H1 (cell line): ENCODE results near the gene AKIRIN2. TPM values are rescaled to one million over a fixed set of nuclear protein-coding genes. Genes with fewer than 3 reads are reported as not detected.

Experiments
- CTCF ChIA-PET: fragments of 300-600 bp; sonication (Branson Sonifier 250); formaldehyde crosslinking; loops from one replicate; lab custom pipeline; 2021; ENCODE audit not compliant: partially characterized antibody; lab: Charles Lee
- POLR2A ChIA-PET: fragments of 300-600 bp; sonication (Branson Sonifier 250); formaldehyde crosslinking; loops from one replicate; lab custom pipeline; 2021; ENCODE audit warnings: inconsistent platforms; ENCODE audit not compliant: partially characterized antibody; lab: Charles Lee
- DNase-seq, 2 experiments: peaks; one replicate each; pipeline versions ENCODE4 v3.0.0 to v3.0.0-alpha.2; 2010 to 2022; ENCODE audit warnings: low spot score in 2 of 2, low read depth in 1 of 2, mixed read lengths in 1 of 2
- FAIRE-seq: peaks from 2 replicates; lab custom pipeline; 2011; peaks lifted over from hg19 to GRCh38; lab: Jason Lieb, UNC
- H2AFZ ChIP-seq: 2 replicates; pipeline ENCODE4 v1.8.1; 2012; ENCODE audit warnings: low read length, inconsistent platforms
- H2AK5ac ChIP-seq: 2 replicates; pipeline ENCODE4 v1.6.1; 2013; ENCODE audit warnings: low read depth, low read length
- H2BK120ac ChIP-seq: replicated peaks from 2 replicates; pipeline ENCODE3; 2013; ENCODE audit warnings: low read depth, low read length, inconsistent platforms
- H2BK12ac ChIP-seq: 2 replicates; pipeline ENCODE4 v1.6.1; 2013; ENCODE audit warnings: low read depth, low read length
- H2BK15ac ChIP-seq: 2 replicates; pipeline ENCODE4 v1.6.1; 2013; ENCODE audit warnings: low read length
- H2BK20ac ChIP-seq: 2 replicates; pipeline ENCODE4 v1.6.1; 2013; ENCODE audit warnings: low read length
- H2BK5ac ChIP-seq: 2 replicates; pipeline ENCODE4 v1.6.1; 2013; ENCODE audit warnings: low read depth, low read length
- H3K14ac ChIP-seq: 2 replicates; pipeline ENCODE4 v1.6.1; 2013; ENCODE audit warnings: inconsistent platforms; ENCODE audit not compliant: insufficient read length
- H3K18ac ChIP-seq: 2 replicates; pipeline ENCODE4 v1.6.1; 2013; ENCODE audit warnings: low read length; ENCODE audit errors: extremely low read depth
- H3K23ac ChIP-seq: 2 replicates; pipeline ENCODE4 v1.6.1; 2013; ENCODE audit warnings: inconsistent platforms; ENCODE audit not compliant: insufficient read length
- H3K23me2 ChIP-seq: 2 replicates; pipeline ENCODE4 v1.6.1; 2013; ENCODE audit warnings: low read depth, low read length
- H3K27ac ChIP-seq: 2 replicates; pipeline ENCODE4 v1.6.1; 2011; ENCODE audit warnings: low read depth, low read length, inconsistent platforms
- H3K27me3 ChIP-seq, 4 experiments: replicated peaks in 1 of 4; 1 replicate in 1 of 4; 2 replicates in 3 of 4; pipeline versions ENCODE4 v1.6.1 to v1.8.1; 2011 to 2013; ENCODE audit warnings: low read length in 3 of 4, mild to moderate bottlenecking in 3 of 4, inconsistent platforms in 2 of 4, mixed read lengths in 2 of 4, moderate library complexity in 1 of 4; ENCODE audit not compliant: control insufficient read depth in 3 of 4, insufficient read depth in 3 of 4; ENCODE audit errors: extremely low read depth in 1 of 4
- H3K36me3 ChIP-seq, 4 experiments: 2 replicates each; pipeline versions ENCODE4 v1.6.1 to v1.8.1; 2011 to 2013; ENCODE audit warnings: mild to moderate bottlenecking in 4 of 4, low read length in 3 of 4, moderate library complexity in 2 of 4, control low read depth in 1 of 4, inconsistent platforms in 1 of 4; ENCODE audit not compliant: insufficient read depth in 4 of 4, control insufficient read depth in 2 of 4
- H3K4ac ChIP-seq: replicated peaks from 2 replicates; pipeline ENCODE3; 2013; ENCODE audit warnings: low read length, low read depth, mixed read lengths, inconsistent platforms; ENCODE audit not compliant: insufficient read length
- H3K4me1 ChIP-seq, 4 experiments: replicated peaks in 1 of 4; 1 replicate in 1 of 4; 2 replicates in 3 of 4; pipeline versions ENCODE4 v1.6.1 to v1.8.1; 2011 to 2013; ENCODE audit warnings: low read length in 3 of 4, inconsistent platforms in 2 of 4, mixed read lengths in 1 of 4; ENCODE audit not compliant: insufficient read depth in 4 of 4, control insufficient read depth in 3 of 4
- H3K4me2 ChIP-seq, 2 experiments: 2 replicates each; pipeline versions ENCODE4 v1.6.1 to v1.8.1; 2011 to 2013; ENCODE audit warnings: low read depth in 2 of 2, low read length in 2 of 2, control low read depth in 1 of 2, inconsistent platforms in 1 of 2, mild to moderate bottlenecking in 1 of 2; ENCODE audit not compliant: insufficient read depth in 1 of 2
- H3K4me3 ChIP-seq, 4 experiments: fragments of 200-600, 300-600 bp in 1 of 4; sonication (generic), shearing (Covaris generic), sonication (Bioruptor Twin) in 1 of 4; 2 replicates each; pipeline versions ENCODE4 v1.5.1 to v1.8.1; 2011 to 2016; ENCODE audit warnings: low read length in 4 of 4, low read depth in 3 of 4, control low read depth in 2 of 4, inconsistent platforms in 2 of 4, mild to moderate bottlenecking in 2 of 4, mixed read lengths in 1 of 4, moderate library complexity in 1 of 4; ENCODE audit not compliant: insufficient read depth in 2 of 4; ENCODE audit errors: extremely low read depth in 1 of 4
- H3K56ac ChIP-seq: replicated peaks from 2 replicates; pipeline ENCODE3; 2013; ENCODE audit warnings: low read depth, mild to moderate bottlenecking, mixed read lengths, low read length, inconsistent platforms; ENCODE audit not compliant: insufficient read length
- H3K79me1 ChIP-seq: 2 replicates; pipeline ENCODE4 v1.6.1; 2013; ENCODE audit warnings: low read depth, low read length, control low read depth
- H3K79me2 ChIP-seq, 2 experiments: 2 replicates each; pipeline versions ENCODE4 v1.6.1 to v1.8.1; 2012 to 2013; ENCODE audit warnings: low read length in 2 of 2, mild to moderate bottlenecking in 2 of 2, inconsistent platforms in 1 of 2; ENCODE audit not compliant: insufficient read depth in 2 of 2, control insufficient read depth in 1 of 2
- H3K9ac ChIP-seq, 4 experiments: replicated peaks in 1 of 4; 1 replicate in 1 of 4; 2 replicates in 3 of 4; pipeline versions ENCODE4 v1.6.1 to v1.8.1; 2011 to 2013; ENCODE audit warnings: low read depth in 3 of 4, low read length in 3 of 4, control low read depth in 2 of 4, mild to moderate bottlenecking in 2 of 4, moderate library complexity in 2 of 4, inconsistent platforms in 1 of 4; ENCODE audit errors: extremely low read depth in 1 of 4
- H3K9me3 ChIP-seq, 2 experiments: 2 replicates each; pipeline versions ENCODE4 v1.6.1 to v1.8.1; 2012 to 2013; ENCODE audit warnings: mild to moderate bottlenecking in 2 of 2, moderate library complexity in 2 of 2, control low read depth in 1 of 2, inconsistent platforms in 1 of 2, low read depth in 1 of 2, low read length in 1 of 2, mixed read lengths in 1 of 2; ENCODE audit not compliant: insufficient read depth in 2 of 2
- H4K20me1 ChIP-seq, 2 experiments: replicated peaks in 1 of 2; 2 replicates each; pipeline versions ENCODE3 to v1.8.1; 2011 to 2013; ENCODE audit warnings: inconsistent platforms in 2 of 2, low read length in 2 of 2, mild to moderate bottlenecking in 1 of 2; ENCODE audit not compliant: insufficient read depth in 2 of 2, control insufficient read depth in 1 of 2
- H4K5ac ChIP-seq: 2 replicates; pipeline ENCODE4 v1.6.1; 2013; ENCODE audit warnings: low read length, low read depth, mixed read lengths, inconsistent platforms; ENCODE audit not compliant: insufficient read length
- H4K8ac ChIP-seq: 2 replicates; pipeline ENCODE4 v1.8.0; 2013; ENCODE audit warnings: mild to moderate bottlenecking, moderate library complexity, low read length, inconsistent platforms; ENCODE audit not compliant: insufficient read depth; ENCODE audit errors: extremely low read depth
- H4K91ac ChIP-seq: replicated peaks from 2 replicates; pipeline ENCODE3; 2013; ENCODE audit warnings: low read length, mixed read lengths, inconsistent platforms; ENCODE audit not compliant: insufficient read length
- EP300 ChIP-seq, 2 experiments: IDR thresholded peaks; 1 replicate in 1 of 2; 2 replicates in 1 of 2; pipeline ENCODE4 v1.6.1; 2011 to 2012; ENCODE audit warnings: low read depth in 2 of 2, low read length in 2 of 2, mild to moderate bottlenecking in 2 of 2, borderline replicate concordance in 1 of 2, inconsistent platforms in 1 of 2, moderate library complexity in 1 of 2
- GTF2F1 ChIP-seq: IDR thresholded peaks from 2 replicates; pipeline ENCODE4 v1.6.1; 2012; ENCODE audit warnings: low read depth, low read length, improper control_type of control experiment, borderline replicate concordance
- KDM1A ChIP-seq: fragments of 200-600, 300-600 bp; sonication (generic); IDR thresholded peaks from 2 replicates; pipeline ENCODE4 v1.7.1; 2016; ENCODE audit warnings: mild to moderate bottlenecking, low read length, borderline replicate concordance
- KDM4A ChIP-seq: IDR thresholded peaks from one replicate; pipeline ENCODE4 v1.7.1; 2012; ENCODE audit warnings: low read depth, mild to moderate bottlenecking, moderate library complexity, low read length, inconsistent platforms; ENCODE audit not compliant: severe bottlenecking
- MAFK ChIP-seq: IDR thresholded peaks from 2 replicates; pipeline ENCODE4 v1.6.1; 2012; ENCODE audit warnings: low read depth, mild to moderate bottlenecking, improper control_type of control experiment, low read length
- RBBP5 ChIP-seq: IDR thresholded peaks from 2 replicates; pipeline ENCODE4 v1.7.1; 2012; ENCODE audit warnings: low read depth, mild to moderate bottlenecking, inconsistent platforms, low read length, moderate library complexity, borderline replicate concordance
- SAP30 ChIP-seq: fragments of 300-600 bp; sonication (generic); IDR thresholded peaks from 2 replicates; pipeline ENCODE4 v1.7.1; 2012; ENCODE audit warnings: low read length, moderate library complexity, mild to moderate bottlenecking, inconsistent platforms; ENCODE audit not compliant: insufficient read depth, insufficient replicate concordance
- WGBS, 2 experiments: shearing (Covaris generic) in 1 of 2; methylation state at CpG; one replicate each; pipeline versions ENCODE4 v1.1.6 to v1.1.7; 2013 to 2015; ENCODE audit warnings: low lambda C conversion rate in 2 of 2, mixed read lengths in 2 of 2, inconsistent platforms in 1 of 2, low coverage in 1 of 2, missing lambda C conversion rate in 1 of 2; ENCODE audit not compliant: insufficient replicate concordance in 2 of 2, insufficient coverage in 1 of 2, insufficient read length in 1 of 2; ENCODE audit errors: extremely low coverage in 1 of 2, missing lambda C conversion rate in 1 of 2; 5-methylcytosine and 5-hydroxymethylcytosine counted together
- polyA plus RNA-seq, 7 experiments: library from polyadenylated mRNA; depleted of rRNA in 3 of 7; stranded (reverse) in 5 of 7; unstranded in 2 of 7; fragments of >200 nt in 5 of 7; fragments of 200-250 nt in 2 of 7; gene quantifications; 1 replicate in 5 of 7; 2 replicates in 1 of 7; 4 replicates in 1 of 7; pipeline versions ENCODE4 v1.2.1 to v1.2.3, GENCODE V29; 2011 to 2013; ENCODE audit warnings: missing spikeins in 2 of 7, mixed read lengths in 2 of 7
- total RNA-seq: library from RNA; stranded (reverse); fragmentation: NEBNext Ultra II Directional; extraction: Animal tissue kit (Norgen Biotek cat#: 25700); gene quantifications from 2 replicates; pipeline ENCODE4 v1.2.1, GENCODE V29; 2021

Gene AKIRIN2
- total and polyA plus RNA-seq, 2 of the 8 experiments (the other 6 are each of a cell fraction or from before 2014, with no cell fraction given), result 35.6 to 75.3 TPM

DNA sequence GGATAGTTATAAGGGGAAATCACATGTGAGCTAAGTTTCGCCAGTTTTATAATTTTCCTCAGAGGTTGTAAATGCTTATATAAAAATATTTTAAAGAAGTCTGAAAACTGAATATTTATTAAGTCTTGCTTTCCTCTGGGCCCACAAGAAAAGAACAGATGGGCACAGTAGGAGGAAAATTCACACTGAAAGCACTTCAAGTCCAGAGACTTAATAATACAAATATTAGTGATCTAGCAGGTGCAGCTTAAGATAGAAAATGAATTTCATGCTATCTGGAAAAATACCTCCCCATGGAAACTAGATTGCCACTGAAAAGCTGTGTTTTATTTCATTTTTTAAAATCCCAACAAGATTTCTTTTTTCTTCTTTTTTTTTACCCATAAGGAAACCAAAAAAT lies 64.9 kb downstream of the AKIRIN2 start:
- H2AFZ ChIP-seq, result no peak overlapping the region
- FAIRE-seq (no peak), DNase-seq (no peak)
- no peak overlapping the region for H4K8ac ChIP-seq
- no peaks in the 10 kb centered on the region for H3K9me3 ChIP-seq
- H2BK20ac ChIP-seq, result no peak overlapping the region
- H2BK15ac ChIP-seq, result no peak overlapping the region
- H3K9ac ChIP-seq, result no peak overlapping the region
- WGBS, 2 experiments, result 100% methylated on average over 1 of the region's 1 CpG; no CpG with 5 or more reads in 1 of the 2 experiments
- TF ChIP-seq RBBP5 (no peak), KDM1A (no peak), KDM4A (no peak), SAP30 (no peak), MAFK (no peak), EP300 (IDR thresholded peaks at IDR 0.05; ENCODE audit: borderline replicate concordance in 1 of 2, low read depth in 2 of 2, low read length in 2 of 2) (no peak), GTF2F1 (no peak)
- H3K27ac ChIP-seq, result no peak overlapping the region
- ChIA-PET CTCF (interaction anchor here (1.4 kb wide), 1 partner anchor 10 kb away, joined by 4 read pairs; no protein-coding TSS in a partner anchor), POLR2A (interaction anchor here (0.9 to 1.1 kb wide), 3 partner anchors 8 to 47 kb away, joined by 3 to 5 read pairs (median 3); partner anchors contain the start of genes ORC3 and RARS2)
- H3K79me1 ChIP-seq, result no peaks in the 10 kb centered on the region
- H3K79me2 ChIP-seq, result no peaks in the 10 kb centered on the region
- no peak overlapping the region for H3K4me2 ChIP-seq
- H2BK5ac ChIP-seq, result no peak overlapping the region
- H3K27me3 ChIP-seq, result no peaks in the 10 kb centered on the region
- H4K91ac ChIP-seq, result no peak overlapping the region
- H3K23ac ChIP-seq, result no peak overlapping the region
- no peaks in the 10 kb centered on the region for H3K23me2 ChIP-seq
- peaks cover 0 to 32% (median 16%) of the 10 kb centered on the region in 4 experiments for H3K36me3 ChIP-seq
- no peak overlapping the region for H2AK5ac ChIP-seq
- H3K4me1 ChIP-seq, result no peaks in the 10 kb centered on the region
- no peak overlapping the region for H3K18ac ChIP-seq
- no peak overlapping the region for H2BK120ac ChIP-seq
- no peak overlapping the region for H4K5ac ChIP-seq
- peaks cover 0 to 3% of the 10 kb centered on the region in 2 experiments for H4K20me1 ChIP-seq
- no peak overlapping the region for H2BK12ac ChIP-seq
- no peak overlapping the region for H3K14ac ChIP-seq
- no peak overlapping the region for H3K4me3 ChIP-seq
- no peak overlapping the region for H3K4ac ChIP-seq
- no peak overlapping the region for H3K56ac ChIP-seq
